Calu3 (cell line): Measurements from ENCODE around the gene ODR4. TPM values are rescaled to one million over a fixed set of nuclear protein-coding genes. Genes with fewer than 3 reads are reported as not detected.

ENCODE experiments used
- BruUV-seq: library from RNA; stranded (reverse); fragments of 400-500 nt; replicated peaks from 2 replicates; lab custom pipeline; 2021; lab: Mats Ljungman, UMichigan
- CTCF ChIA-PET: fragments of 300-600 bp; sonication (Branson Sonifier 250); formaldehyde crosslinking; loops from one replicate; lab custom pipeline; 2022; ENCODE audit warnings: antibody characterized with exemption; lab: Charles Lee
- DNase-seq: peaks from one replicate; pipeline ENCODE4 v3.0.0; 2022
- H3K27ac Mint-ChIP-seq: one replicate; pipeline ENCODE4 v1.8.0; 2022; ENCODE audit warnings: mixed read lengths; ENCODE audit not compliant: unreplicated experiment
- H3K27me3 Mint-ChIP-seq: one replicate; pipeline ENCODE4 v1.8.0; 2022; ENCODE audit warnings: mixed read lengths; ENCODE audit not compliant: unreplicated experiment
- H3K36me3 Mint-ChIP-seq: one replicate; pipeline ENCODE4 v1.8.0; 2022; ENCODE audit warnings: mild to moderate bottlenecking, moderate library complexity, mixed read lengths; ENCODE audit not compliant: insufficient read depth, unreplicated experiment
- H3K4me1 Mint-ChIP-seq: one replicate; pipeline ENCODE4 v1.8.0; 2022; ENCODE audit warnings: mild to moderate bottlenecking, low read depth, mixed read lengths; ENCODE audit not compliant: unreplicated experiment
- H3K4me3 Mint-ChIP-seq: one replicate; pipeline ENCODE4 v1.8.0; 2022; ENCODE audit warnings: mild to moderate bottlenecking, low read depth, moderate library complexity, mixed read lengths; ENCODE audit not compliant: unreplicated experiment
- H3K9me3 Mint-ChIP-seq: one replicate; pipeline ENCODE4 v1.8.0; 2022; ENCODE audit warnings: low read depth, mixed read lengths; ENCODE audit not compliant: unreplicated experiment
- intact Hi-C: fragments of 100-400 bp; cut with micrococcal nuclease; formaldehyde crosslinking; loops from one replicate; pipeline ENCODE4 v1.10.0; 2022; ENCODE audit not compliant: unreplicated experiment
- total RNA-seq: library from RNA; stranded (reverse); gene quantifications from 2 replicates; pipeline ENCODE4 v1.2.3, GENCODE V29; 2022
- TF ChIP-seq, protein P1 (sequence below): fragments of 200-600 bp; IDR thresholded peaks from one replicate; pipeline ENCODE4 v1.8.0; 2022; ENCODE audit warnings: antibody characterized with exemption; ENCODE audit not compliant: unreplicated experiment

ODR4 gene
- total RNA-seq, 1 experiment from 2014 or later, result 29.6 TPM

DNA sequence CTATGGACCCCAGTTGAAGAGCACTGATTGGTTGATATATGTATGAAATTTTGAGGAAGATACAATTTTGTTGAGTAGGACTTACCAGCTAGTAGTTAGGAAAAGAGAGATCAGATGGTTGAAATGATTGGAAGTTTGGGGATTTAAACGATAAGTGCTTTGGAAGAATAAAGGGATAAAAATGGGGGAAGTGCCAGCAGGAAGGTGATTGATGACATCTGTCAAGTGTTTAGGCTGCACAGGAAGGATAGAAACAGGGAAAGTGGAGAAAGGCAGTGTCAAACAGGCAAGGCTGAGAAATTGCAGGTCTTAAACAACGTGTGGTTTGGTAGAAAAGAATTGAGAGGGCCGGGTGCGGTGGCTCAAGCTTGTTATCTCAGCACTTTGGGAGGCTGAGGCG lies 62.9 kb downstream of the ODR4 start:
- TF ChIP-seq, protein P1, sequence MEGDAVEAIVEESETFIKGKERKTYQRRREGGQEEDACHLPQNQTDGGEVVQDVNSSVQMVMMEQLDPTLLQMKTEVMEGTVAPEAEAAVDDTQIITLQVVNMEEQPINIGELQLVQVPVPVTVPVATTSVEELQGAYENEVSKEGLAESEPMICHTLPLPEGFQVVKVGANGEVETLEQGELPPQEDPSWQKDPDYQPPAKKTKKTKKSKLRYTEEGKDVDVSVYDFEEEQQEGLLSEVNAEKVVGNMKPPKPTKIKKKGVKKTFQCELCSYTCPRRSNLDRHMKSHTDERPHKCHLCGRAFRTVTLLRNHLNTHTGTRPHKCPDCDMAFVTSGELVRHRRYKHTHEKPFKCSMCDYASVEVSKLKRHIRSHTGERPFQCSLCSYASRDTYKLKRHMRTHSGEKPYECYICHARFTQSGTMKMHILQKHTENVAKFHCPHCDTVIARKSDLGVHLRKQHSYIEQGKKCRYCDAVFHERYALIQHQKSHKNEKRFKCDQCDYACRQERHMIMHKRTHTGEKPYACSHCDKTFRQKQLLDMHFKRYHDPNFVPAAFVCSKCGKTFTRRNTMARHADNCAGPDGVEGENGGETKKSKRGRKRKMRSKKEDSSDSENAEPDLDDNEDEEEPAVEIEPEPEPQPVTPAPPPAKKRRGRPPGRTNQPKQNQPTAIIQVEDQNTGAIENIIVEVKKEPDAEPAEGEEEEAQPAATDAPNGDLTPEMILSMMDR, result no peak
- no TSS peak for BruUV-seq
- H3K36me3 Mint-ChIP-seq, result no peaks in the 10 kb centered on the region
- CTCF ChIA-PET, result no interaction called here
- no peaks in the 10 kb centered on the region for H3K9me3 Mint-ChIP-seq
- no peak overlapping the region for H3K27ac Mint-ChIP-seq
- intact Hi-C loops, result no loop called here
- no peaks in the 10 kb centered on the region for H3K27me3 Mint-ChIP-seq
- no peak overlapping the region for H3K4me3 Mint-ChIP-seq
- H3K4me1 Mint-ChIP-seq, result peaks cover 8% of the 10 kb centered on the region
- no peak for DNase-seq

DNA sequence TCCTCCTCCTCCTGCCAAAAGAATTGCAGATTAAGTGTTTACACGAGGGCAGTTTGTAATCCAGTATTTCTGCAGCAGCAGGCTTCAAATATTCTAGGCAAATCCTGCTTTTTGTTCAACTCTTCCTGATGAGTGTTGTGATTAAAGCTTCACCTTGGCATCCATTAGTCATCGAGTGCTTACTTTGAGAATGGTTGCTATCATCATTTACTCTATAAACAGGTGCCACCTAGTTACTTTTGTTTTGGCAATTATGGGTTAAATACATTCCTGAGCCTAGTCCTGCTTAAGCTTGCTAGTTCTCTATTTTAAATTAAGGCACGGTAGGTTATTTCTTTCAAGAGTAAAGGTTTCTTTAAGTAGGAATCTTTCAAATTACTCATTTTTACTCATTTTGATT lies 64.9 kb downstream of the ODR4 start:
- Mint-ChIP-seq H3K27me3 (no peaks in the 10 kb centered on the region), H3K4me3 (no peak overlapping the region), H3K9me3 (no peaks in the 10 kb centered on the region), H3K36me3 (no peaks in the 10 kb centered on the region), H3K27ac (no peak overlapping the region), H3K4me1 (peaks cover 8% of the 10 kb centered on the region)
- TF ChIP-seq, protein P1, result no peak
- no peak for DNase-seq
- CTCF ChIA-PET, result no interaction called here
- no TSS peak for BruUV-seq
- intact Hi-C loops, result no loop called here

DNA sequence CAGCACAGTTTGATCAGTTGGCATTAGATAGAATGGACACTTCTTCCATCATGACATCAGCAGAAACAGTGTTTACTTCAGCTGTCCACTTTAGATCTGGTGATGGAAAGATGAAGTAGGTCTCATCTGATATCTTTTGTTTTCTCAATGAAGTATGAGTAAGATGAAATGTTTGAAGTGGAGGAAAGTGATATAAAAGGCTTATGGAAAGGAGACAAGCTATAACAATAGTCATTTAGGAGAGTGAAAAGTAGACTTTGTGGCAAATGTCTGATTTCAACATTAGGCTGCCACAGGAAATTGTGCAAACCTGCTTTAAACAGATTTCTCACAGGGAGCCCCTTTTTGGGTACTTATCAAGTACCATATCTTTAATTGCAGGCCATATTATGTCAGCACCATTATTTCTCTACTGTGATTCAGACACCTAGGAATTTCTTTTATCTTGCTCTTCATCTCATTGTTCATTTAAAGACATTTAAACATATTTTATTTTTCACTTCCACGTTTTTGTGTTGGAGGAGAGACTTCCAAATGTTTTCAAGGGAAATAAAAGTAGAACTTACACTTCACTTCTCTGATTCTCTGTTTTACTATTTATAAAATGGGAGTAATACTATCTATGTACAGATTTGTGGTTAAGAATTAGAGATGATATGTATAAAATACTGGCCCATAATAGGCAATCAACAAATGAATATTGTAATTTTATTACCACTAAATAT lies 67.2 kb downstream of the ODR4 start:
- Mint-ChIP-seq H3K36me3 (no peaks in the 10 kb centered on the region), H3K9me3 (no peaks in the 10 kb centered on the region), H3K4me1 (peaks cover 8% of the 10 kb centered on the region), H3K4me3 (no peak overlapping the region), H3K27ac (no peak overlapping the region), H3K27me3 (no peaks in the 10 kb centered on the region)
- BruUV-seq, result no TSS peak
- DNase-seq, result no peak
- CTCF ChIA-PET, result no interaction called here
- TF ChIP-seq, protein P1, result no peak
- intact Hi-C loops, result no loop called here

DNA sequence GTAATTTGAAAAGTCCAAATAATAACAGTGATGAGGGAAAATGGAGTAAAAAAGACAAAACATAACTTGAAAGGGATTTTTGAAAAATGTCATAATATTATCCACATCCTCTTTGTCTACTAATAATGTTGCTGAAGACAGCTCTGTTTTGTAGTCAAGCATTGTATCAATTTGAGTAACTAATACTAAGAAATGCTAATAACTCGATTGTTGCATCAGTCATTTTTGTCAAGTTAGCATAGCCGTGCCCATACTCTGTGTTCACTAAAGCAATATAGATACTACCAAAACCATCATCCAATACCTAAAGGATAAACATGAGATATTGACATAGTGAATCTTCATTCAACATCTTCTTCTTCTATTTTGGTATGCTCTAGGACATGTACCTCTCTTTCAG lies 68.0 kb downstream of the ODR4 start:
- H3K27ac Mint-ChIP-seq, result no peak overlapping the region
- no TSS peak for BruUV-seq
- no peak overlapping the region for H3K4me3 Mint-ChIP-seq

More for the DNA sequence above, 68.0 kb downstream of the ODR4 start:
- H3K36me3 Mint-ChIP-seq, result no peaks in the 10 kb centered on the region
- intact Hi-C loops, result no loop called here
- CTCF ChIA-PET, result interaction anchor here (1.2 kb wide), 1 partner anchor 68 kb away, joined by 3 read pairs; the partner anchor contains the start of gene TPR
- no peaks in the 10 kb centered on the region for H3K9me3 Mint-ChIP-seq
- H3K27me3 Mint-ChIP-seq, result no peaks in the 10 kb centered on the region
- DNase-seq, result no peak
- TF ChIP-seq, protein P1, result no peak
- peaks cover 8% of the 10 kb centered on the region for H3K4me1 Mint-ChIP-seq
